Right lobe of liver (tissue), 4 donors: ENCODE measurements around the gene ADARB2.

Experiments used
- CTCF ChIP-seq, 4 donors: fragments of 200-600 bp in 3 of 4; fragments of 450-650 bp in 1 of 4; IDR thresholded peaks; one replicate each; pipeline versions ENCODE4 v1.5.1 to v1.8.0; 2016 to 2022; ENCODE audit warnings: antibody characterized with exemption in 4 of 4, mild to moderate bottlenecking in 2 of 4
- POLR2A ChIP-seq: fragments of 450-650 bp; IDR thresholded peaks from one replicate; pipeline ENCODE4 v1.6.1; 2017; ENCODE audit warnings: antibody characterized with exemption, mild to moderate bottlenecking
- donor health status: DM: no; HTN: no; CAD: no.
- donor health status: DM: no; HTN: no; CAD: no.
- donor health status: DM: no; HTN: yes; CAD: no.

- TF ChIP-seq POLR2A (no peak), CTCF (IDR thresholded peaks at IDR 0.05) (no peak)
Measured at GRCh38 chr10:1384026-1384425, 353.3 kb downstream of the ADARB2 start.
